HG03520 (cell line): ENCODE data around the gene CKM.
"Not testable (repeated sequence)": the region's sequence is repeated elsewhere in the genome, so short reads cannot be mapped to it uniquely, and the experiment has no call there.

ENCODE experiments used
- ATAC-seq: cut with Tn5 transposase; IDR thresholded peaks from one replicate; pipeline ENCODE4 v1.9.1; 2021; ENCODE audit warnings: mild to moderate bottlenecking, moderate library complexity; ENCODE audit not compliant: unreplicated experiment

Gene CKM

GRCh38 chr19:45294291-45295029 lies 28.2 kb downstream of the CKM start:
- ATAC-seq = no peak

DNA sequence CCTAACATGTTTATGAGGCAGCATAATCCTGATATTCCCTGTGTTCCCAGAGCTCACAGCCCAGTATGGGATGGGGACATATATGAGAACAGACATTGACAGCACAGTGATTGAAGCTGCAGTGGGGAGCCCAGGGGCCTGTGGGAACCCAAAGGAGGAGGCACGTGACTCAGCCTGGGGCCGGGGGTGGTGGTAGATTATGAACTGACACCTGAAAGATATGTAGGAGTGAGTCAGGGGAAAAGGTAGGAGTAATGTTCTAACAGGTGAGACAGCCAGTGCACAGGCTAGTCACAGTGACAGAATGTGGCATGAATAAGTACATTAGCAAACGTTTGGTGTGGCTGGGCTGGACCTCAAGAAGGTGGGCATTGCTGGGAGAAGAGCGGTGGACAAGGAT lies 29.0 kb downstream of the CKM start:
- ATAC-seq = no peak

DNA sequence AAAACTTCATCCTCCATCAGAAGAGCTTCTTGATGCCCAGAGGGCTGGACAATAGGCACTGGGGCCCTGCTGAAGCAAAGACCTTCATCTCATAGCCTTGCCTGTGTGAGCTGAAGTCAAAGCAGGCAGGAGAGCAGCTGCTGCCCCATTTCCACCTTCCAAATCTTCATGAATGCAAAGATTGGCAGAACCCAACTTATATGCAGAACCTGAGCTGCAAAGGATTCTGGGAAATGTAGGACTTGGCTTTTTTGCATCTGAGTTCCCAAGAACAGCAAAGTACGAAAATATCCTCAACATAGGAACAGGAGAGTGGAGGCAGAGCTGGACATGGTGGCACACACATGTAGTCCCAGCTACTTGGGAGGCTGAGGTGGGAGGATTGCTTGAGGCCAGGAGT lies 30.8 kb downstream of the CKM start:
- ATAC-seq = no peak

GRCh38 chr19:45290381-45290931 lies 32.2 kb downstream of the CKM start:
- ATAC-seq = no peak

DNA sequence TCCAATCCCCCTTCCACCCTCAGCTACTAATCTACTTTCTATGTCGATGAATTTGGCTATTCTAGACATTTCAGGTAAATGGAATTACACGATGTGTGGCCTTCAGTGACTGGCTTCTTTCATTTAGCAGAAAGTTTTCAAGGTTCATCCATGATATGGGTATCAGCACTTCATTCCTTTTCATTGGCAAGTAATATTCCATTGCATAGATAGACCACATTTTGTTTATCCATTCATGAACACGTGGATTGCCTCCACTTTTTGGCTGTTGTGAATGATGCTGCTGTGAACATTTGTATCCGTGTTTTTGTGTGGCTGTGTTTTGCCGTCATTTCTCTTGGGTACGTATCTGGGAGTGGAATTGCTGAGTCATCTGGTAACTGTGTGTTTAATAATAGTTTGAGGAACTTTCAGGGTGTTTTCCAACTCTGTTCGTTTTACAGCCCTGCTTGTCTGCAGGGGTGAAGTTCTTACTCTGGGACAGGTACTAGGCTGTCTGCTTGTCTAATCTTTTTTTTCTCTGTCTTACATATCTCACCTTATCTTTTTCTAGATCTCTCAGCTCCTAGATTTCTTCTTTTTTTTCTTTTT lies 39.1 kb downstream of the CKM start:
- no peak for ATAC-seq

GRCh38 chr19:45280471-45280961 lies 42.2 kb downstream of the CKM start:
- no peak for ATAC-seq

DNA sequence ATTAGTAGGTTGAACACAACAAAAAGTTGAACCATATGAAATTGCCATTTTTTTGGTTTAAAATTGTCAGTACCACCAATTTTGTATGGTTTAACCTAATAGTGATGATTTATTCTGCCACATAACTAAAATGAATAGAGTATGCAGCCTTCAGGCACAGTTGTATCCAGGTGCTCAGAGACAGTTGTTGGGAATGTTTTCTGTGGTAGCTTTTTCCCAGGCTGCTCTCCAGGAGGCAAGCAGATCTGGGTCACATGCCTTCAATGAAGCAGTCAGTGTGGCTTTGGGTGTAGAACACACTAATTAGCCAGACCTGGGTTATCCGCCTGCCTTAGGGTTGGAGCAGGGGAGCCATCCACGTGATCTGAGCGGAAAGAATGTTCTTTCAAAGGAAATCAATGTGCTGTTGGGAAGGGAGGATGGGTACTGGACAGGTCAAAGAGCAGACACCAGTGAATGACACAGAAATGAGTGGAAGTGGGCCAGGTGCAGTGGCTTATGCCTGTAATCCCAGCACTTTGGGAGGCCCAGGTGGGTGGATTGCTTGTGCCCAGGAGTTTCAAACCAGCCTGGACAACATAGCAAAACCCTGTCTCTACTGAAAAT lies 43.0 kb downstream of the CKM start:
- ATAC-seq = no peak

GRCh38 chr19:45278087-45278486 lies 44.6 kb downstream of the CKM start:
- no peak for ATAC-seq

DNA sequence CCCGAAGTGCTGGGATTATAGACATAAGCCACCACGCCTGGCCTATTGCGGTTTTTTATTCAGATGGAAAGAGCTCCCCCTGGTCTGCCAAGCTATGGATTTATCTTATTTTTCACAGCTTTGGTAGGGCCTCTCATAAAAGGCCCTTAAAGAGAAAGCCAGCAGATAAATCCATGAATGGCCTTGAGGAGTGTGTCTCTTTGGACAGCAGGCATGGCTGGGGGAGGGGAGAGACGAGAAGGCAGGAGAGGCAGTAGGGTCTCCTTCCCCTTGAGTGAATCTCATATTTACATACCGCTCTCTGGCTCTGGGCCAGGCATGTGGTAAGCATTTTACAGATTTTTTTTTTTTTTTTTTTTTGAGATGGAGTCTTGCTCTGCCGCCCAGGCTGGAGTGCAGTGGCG lies 46.4 kb downstream of the CKM start:
- ATAC-seq = no peak

- no peak for ATAC-seq
Observed at GRCh38 chr19:45275370-45275971, 47.2 kb downstream of the CKM start.

- no peak for ATAC-seq
Observed at GRCh38 chr19:45273521-45273855, 49.2 kb downstream of the CKM start.

GRCh38 chr19:45271735-45272108 lies 51.0 kb downstream of the CKM start:
- ATAC-seq = no peak

GRCh38 chr19:45271098-45271734 lies 51.5 kb downstream of the CKM start:
- no peak for ATAC-seq

DNA sequence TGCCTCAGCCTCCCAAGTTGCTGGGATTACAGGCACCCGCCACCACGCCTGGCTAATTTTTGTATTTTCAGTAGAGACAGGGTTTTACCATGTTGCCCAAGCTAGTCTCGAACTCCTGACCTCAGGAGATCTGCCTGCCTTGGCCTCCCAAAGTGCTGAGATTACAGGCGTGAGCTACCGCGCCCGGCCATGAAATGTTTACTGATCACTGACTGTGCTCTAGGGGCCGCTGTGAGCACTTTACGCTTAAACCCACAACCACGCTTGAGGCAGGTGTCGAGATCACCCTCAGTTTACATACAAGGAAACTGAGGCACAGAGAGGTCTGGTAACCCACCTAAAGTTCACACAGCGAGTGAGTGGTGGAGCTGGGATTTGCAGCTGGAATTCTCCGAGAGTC lies 52.7 kb downstream of the CKM start:
- ATAC-seq = not testable (repeated sequence)

DNA sequence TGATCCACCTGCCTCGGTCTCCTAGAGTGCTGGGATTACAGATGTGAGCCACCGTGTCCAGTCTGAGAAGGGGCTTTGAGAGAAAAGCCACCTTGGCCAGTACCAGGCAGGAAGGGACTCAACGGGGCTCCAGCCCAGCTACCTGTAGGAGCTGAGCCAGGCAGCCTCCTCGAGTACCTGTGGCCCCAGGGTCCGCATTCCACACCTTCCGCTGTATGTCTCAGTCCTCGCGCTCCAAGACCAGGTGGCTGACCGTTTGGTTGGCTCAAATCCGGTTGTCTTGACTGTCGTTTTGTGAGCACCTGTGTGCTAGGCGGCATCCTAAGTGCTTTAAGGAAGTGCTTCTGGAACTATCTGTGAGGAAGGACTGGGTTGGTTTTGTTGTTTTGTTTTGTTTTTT lies 55.4 kb downstream of the CKM start:
- ATAC-seq = no peak

DNA sequence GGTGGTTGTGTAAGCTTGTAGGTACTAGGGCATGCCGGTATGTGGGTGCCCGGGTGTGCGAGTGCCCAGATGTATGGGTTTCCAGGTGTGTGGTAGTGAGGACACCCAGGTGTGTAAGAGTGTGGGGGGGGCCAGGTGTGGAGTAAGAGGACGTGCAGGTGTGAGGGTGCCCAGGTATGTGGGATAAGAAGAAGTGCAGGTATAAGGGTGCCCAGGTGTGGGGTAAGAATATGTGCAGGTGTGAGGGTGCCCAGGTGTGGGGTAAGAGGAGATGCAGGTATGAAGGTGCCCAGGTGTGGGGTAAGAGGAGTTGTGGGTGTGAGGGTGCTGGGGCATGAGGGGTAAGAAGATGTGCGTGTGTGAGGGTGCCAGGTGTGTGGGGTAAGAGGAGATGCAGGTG lies 57.3 kb downstream of the CKM start:
- no peak for ATAC-seq

GRCh38 chr19:45264781-45265317 lies 57.8 kb downstream of the CKM start:
- no peak for ATAC-seq

GRCh38 chr19:45263013-45263412 lies 59.7 kb downstream of the CKM start:
- ATAC-seq = no peak

DNA sequence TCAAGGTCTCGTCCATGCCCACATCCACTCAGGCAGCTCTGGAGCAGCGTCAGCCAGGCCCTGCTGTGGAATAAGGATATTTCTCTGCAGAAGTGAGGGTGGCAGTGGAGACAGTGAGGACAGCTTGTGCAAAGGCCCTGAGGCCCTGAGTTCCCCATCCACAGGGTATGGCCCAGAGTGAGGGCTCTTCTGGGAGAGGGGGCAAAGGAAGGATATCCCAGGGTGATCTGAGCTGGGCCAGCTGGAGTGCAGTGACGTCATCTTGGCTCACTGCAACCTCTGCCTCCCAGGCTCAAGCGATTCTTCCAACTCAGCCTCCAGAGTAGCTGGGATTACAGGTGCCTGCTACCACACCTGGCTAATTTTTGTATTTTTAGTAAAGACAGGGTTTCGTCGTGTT lies 60.1 kb downstream of the CKM start:
- no peak for ATAC-seq

- ATAC-seq = no peak
Observed at GRCh38 chr19:45258862-45259261, 63.8 kb downstream of the CKM start.

- no peak for ATAC-seq
Observed at GRCh38 chr19:45256836-45257235, 65.8 kb downstream of the CKM start.
